CD14-positive monocyte (primary cell): ENCODE measurements around the gene ZEB1. TPM values are rescaled to one million over a fixed set of nuclear protein-coding genes. Genes with fewer than 3 reads are reported as not detected.

ENCODE experiments used
- DNase-seq, 3 donors: peaks; one replicate each; pipeline ENCODE4 v3.0.0-alpha.2; 2011 to 2022
- H2AFZ ChIP-seq: 2 replicates; pipeline ENCODE4 v1.6.0; 2012; ENCODE audit warnings: mild to moderate bottlenecking, low read depth, low read length, inconsistent platforms; ENCODE audit not compliant: insufficient read depth, poor library complexity, severe bottlenecking
- H3K27ac ChIP-seq, 2 donors: 1 replicate in 1 of 2; 2 replicates in 1 of 2; pipeline ENCODE4 v1.5.1; 2012 to 2013; ENCODE audit warnings: low read length in 2 of 2, control low read depth in 1 of 2, inconsistent platforms in 1 of 2, low read depth in 1 of 2, mild to moderate bottlenecking in 1 of 2
- H3K27me3 ChIP-seq, 2 donors: one replicate each; pipeline versions ENCODE4 v1.6.0 to v1.6.1; 2011 to 2013; ENCODE audit warnings: low read length in 2 of 2; ENCODE audit not compliant: control insufficient read depth in 2 of 2, insufficient read depth in 2 of 2
- H3K36me3 ChIP-seq, 2 donors: replicated peaks in 1 of 2; 1 replicate in 1 of 2; 2 replicates in 1 of 2; pipeline versions ENCODE4 v1.5.1 to v1.6.1; 2012 to 2013; ENCODE audit warnings: low read length in 2 of 2, control low read depth in 1 of 2, inconsistent platforms in 1 of 2, mild to moderate bottlenecking in 1 of 2; ENCODE audit not compliant: insufficient read depth in 2 of 2, control insufficient read depth in 1 of 2
- H3K4me1 ChIP-seq, 2 donors: 1 replicate in 1 of 2; 2 replicates in 1 of 2; pipeline versions ENCODE4 v1.5.1 to v1.6.1; 2012 to 2013; ENCODE audit warnings: low read length in 2 of 2, control low read depth in 1 of 2, inconsistent platforms in 1 of 2, mild to moderate bottlenecking in 1 of 2, moderate library complexity in 1 of 2; ENCODE audit not compliant: insufficient read depth in 2 of 2, control insufficient read depth in 1 of 2
- H3K4me2 ChIP-seq: replicated peaks from 2 replicates; pipeline ENCODE3; 2012; ENCODE audit warnings: low read length, moderate library complexity, mild to moderate bottlenecking; ENCODE audit not compliant: poor library complexity, severe bottlenecking; ENCODE audit errors: extremely low read depth
- H3K4me3 ChIP-seq, 3 experiments: fragments of 200-600 bp in 1 of 3; sonication (generic) in 1 of 3; replicated peaks in 1 of 3; 1 replicate in 2 of 3; 2 replicates in 1 of 3; pipeline ENCODE4 v1.5.1; 2011 to 2013; ENCODE audit warnings: low read length in 3 of 3, mild to moderate bottlenecking in 3 of 3, control low read depth in 2 of 3, low read depth in 2 of 3, inconsistent platforms in 1 of 3, moderate library complexity in 1 of 3
- H3K79me2 ChIP-seq: 2 replicates; pipeline ENCODE4 v1.6.0; 2012; ENCODE audit warnings: mild to moderate bottlenecking, control low read depth, inconsistent platforms, low read length, moderate library complexity; ENCODE audit not compliant: insufficient read depth
- H3K9ac ChIP-seq: 2 replicates; pipeline ENCODE4 v1.6.0; 2017; ENCODE audit warnings: low read length, mild to moderate bottlenecking; ENCODE audit not compliant: insufficient read depth, poor library complexity, severe bottlenecking
- H3K9me3 ChIP-seq, 2 donors: replicated peaks in 1 of 2; 1 replicate in 1 of 2; 2 replicates in 1 of 2; pipeline versions ENCODE4 v1.5.1 to v1.6.1; 2012 to 2013; ENCODE audit warnings: low read length in 2 of 2, control low read depth in 1 of 2; ENCODE audit not compliant: control insufficient read depth in 1 of 2, insufficient read depth in 1 of 2
- H4K20me1 ChIP-seq: 2 replicates; pipeline ENCODE4 v1.6.0; 2012; ENCODE audit warnings: mild to moderate bottlenecking, low read length, control low read depth, moderate library complexity; ENCODE audit not compliant: insufficient read depth
- H3K27ac Mint-ChIP-seq, 7 donors: one replicate each; pipeline ENCODE4 v1.8.0; 2020; ENCODE audit warnings: mild to moderate bottlenecking in 7 of 7, mixed read lengths in 7 of 7, moderate library complexity in 6 of 7, inconsistent platforms in 2 of 7
- H3K27me3 Mint-ChIP-seq, 3 donors: one replicate each; pipeline ENCODE4 v1.8.0; 2021 to 2022; ENCODE audit warnings: low read depth in 3 of 3, mild to moderate bottlenecking in 3 of 3, mixed read lengths in 3 of 3, moderate library complexity in 3 of 3, inconsistent platforms in 1 of 3
- H3K36me3 Mint-ChIP-seq, 2 donors: one replicate each; pipeline ENCODE4 v1.8.0; 2020; ENCODE audit warnings: mixed read lengths in 2 of 2, inconsistent platforms in 1 of 2, mild to moderate bottlenecking in 1 of 2
- H3K4me1 Mint-ChIP-seq: one replicate; pipeline ENCODE4 v1.8.0; 2020; ENCODE audit warnings: mild to moderate bottlenecking, mixed read lengths
- H3K4me3 Mint-ChIP-seq, 2 donors: one replicate each; pipeline ENCODE4 v1.8.0; 2020; ENCODE audit warnings: mild to moderate bottlenecking in 2 of 2, mixed read lengths in 2 of 2, moderate library complexity in 1 of 2
- H3K9me3 Mint-ChIP-seq, 7 donors: one replicate each; pipeline ENCODE4 v1.8.0; 2020 to 2022; ENCODE audit warnings: mixed read lengths in 7 of 7, mild to moderate bottlenecking in 6 of 7, moderate library complexity in 6 of 7, inconsistent platforms in 2 of 7
- CTCF ChIP-seq: fragments of 200-600 bp; IDR thresholded peaks from one replicate; pipeline ENCODE4 v1.8.0; 2022; ENCODE audit warnings: antibody characterized with exemption, mild to moderate bottlenecking
- WGBS: methylation state at CpG from one replicate; pipeline ENCODE4 v1.1.5; 2013; ENCODE audit warnings: missing lambda C conversion rate; ENCODE audit not compliant: insufficient coverage; 5-methylcytosine and 5-hydroxymethylcytosine counted together
- intact Hi-C, 2 donors: fragments of 100-400 bp; cut with micrococcal nuclease; formaldehyde crosslinking; loops; one replicate each; pipeline versions ENCODE4 v1.15.0 to v1.15.1; 2023
- polyA plus RNA-seq, 3 donors: library from polyadenylated mRNA; depleted of rRNA in 1 of 3; unstranded in 2 of 3; stranded (reverse) in 1 of 3; fragments of 300-500 nt in 2 of 3; fragments of >200 nt in 1 of 3; fragmentation: Illumina TruSeq in 2 of 3; gene quantifications; 1 replicate in 2 of 3; 2 replicates in 1 of 3; pipeline ENCODE4 v1.2.3, GENCODE V29; 2012 to 2021

Gene ZEB1
- polyA plus RNA-seq, 3 donors, result 0.13 to 0.20 TPM; not detected in 1

DNA sequence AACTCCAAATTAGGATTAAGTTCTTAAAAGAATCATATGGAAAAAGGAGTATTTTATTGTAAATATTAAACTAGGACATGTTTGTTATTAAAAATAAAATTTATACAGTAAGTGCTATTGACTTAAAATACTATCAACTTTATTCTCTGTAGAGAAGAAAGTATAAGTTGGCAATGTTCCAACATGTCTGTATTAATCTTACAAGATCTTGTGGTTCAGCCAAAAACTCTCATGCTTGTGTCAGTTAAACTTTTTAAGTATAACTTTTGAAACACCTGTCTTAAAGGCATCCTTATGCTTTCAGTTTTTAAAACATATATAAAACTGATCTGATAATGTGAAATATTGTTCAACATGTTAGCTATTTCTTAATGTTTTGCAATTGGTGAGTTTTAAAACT is 160.7 kb downstream of the ZEB1 start:
- H3K9me3 ChIP-seq, result no peaks in the 10 kb centered on the region
- Mint-ChIP-seq H3K36me3 (no peaks in the 10 kb centered on the region), H3K4me1 (no peaks in the 10 kb centered on the region), H3K4me3 (no peak overlapping the region), H3K27ac (no peak overlapping the region), H3K27me3 (no peaks in the 10 kb centered on the region), H3K9me3 (peaks cover 0 to 13% (median 6%) of the 10 kb centered on the region in 7 donors)
- H4K20me1 ChIP-seq, result no peaks in the 10 kb centered on the region
- no peak overlapping the region for H3K4me2 ChIP-seq
- H2AFZ ChIP-seq, result no peak overlapping the region
- H3K4me3 ChIP-seq, result no peak overlapping the region
- H3K27me3 ChIP-seq, result no peaks in the 10 kb centered on the region
- H3K4me1 ChIP-seq, result no peaks in the 10 kb centered on the region
- H3K36me3 ChIP-seq, result no peaks in the 10 kb centered on the region
- H3K79me2 ChIP-seq, result no peaks in the 10 kb centered on the region
- intact Hi-C loops, result no loop called here
- TF ChIP-seq CTCF, result no peak
- no peak overlapping the region for H3K27ac ChIP-seq
- no peak for DNase-seq
- no peak overlapping the region for H3K9ac ChIP-seq

DNA sequence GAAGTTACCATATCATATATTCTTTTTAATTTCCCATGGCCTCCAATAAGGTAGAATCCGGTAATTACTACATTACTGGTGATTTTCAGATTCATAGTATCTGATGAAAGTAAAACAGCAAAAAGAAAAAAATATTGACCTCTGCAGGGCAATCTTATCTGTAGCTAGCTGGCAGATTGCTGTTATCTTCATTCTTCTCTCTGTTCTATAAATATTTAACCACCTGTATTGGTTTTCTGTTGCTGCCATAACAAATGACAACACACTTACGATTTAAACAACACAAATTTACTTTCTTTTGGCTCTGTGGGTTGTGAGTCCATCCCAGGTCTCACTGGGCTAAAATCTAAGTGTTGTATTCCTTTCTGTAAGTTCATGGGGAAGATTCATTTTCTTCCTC is 164.5 kb downstream of the ZEB1 start:
- WGBS, result no CpG with 5 or more reads among the region's 2 CpGs
- Histone ChIP-seq H3K36me3 (no peaks in the 10 kb centered on the region), H4K20me1 (no peaks in the 10 kb centered on the region), H3K9me3 (no peaks in the 10 kb centered on the region), H3K79me2 (no peaks in the 10 kb centered on the region), H3K4me1 (no peaks in the 10 kb centered on the region), H3K27me3 (no peaks in the 10 kb centered on the region), H2AFZ (no peak overlapping the region), H3K4me2 (no peak overlapping the region), H3K27ac (no peak overlapping the region), H3K4me3 (no peak overlapping the region), H3K9ac (no peak overlapping the region)
- TF ChIP-seq CTCF, result no peak
- H3K9me3 Mint-ChIP-seq, result peaks cover 2 to 5% (median 3%) of the 10 kb centered on the region in 7 donors
- no peak overlapping the region for H3K27ac Mint-ChIP-seq
- no peak for DNase-seq
- H3K36me3 Mint-ChIP-seq, result no peaks in the 10 kb centered on the region
- intact Hi-C loops, result no loop called here
- no peaks in the 10 kb centered on the region for H3K27me3 Mint-ChIP-seq
- H3K4me1 Mint-ChIP-seq, result no peaks in the 10 kb centered on the region
- no peak overlapping the region for H3K4me3 Mint-ChIP-seq
